GM12878 (cell line): Measurements from ENCODE around the gene AOAH. TPM values are rescaled to one million over a fixed set of nuclear protein-coding genes. Genes with fewer than 3 reads are reported as not detected.

Experiments used
- ATAC-seq: fragments of 200-7000 bp; cut with Tn5 transposase; 3 replicates; pipeline ENCODE4 v1.9.1; 2020; ENCODE audit warnings: mild to moderate bottlenecking, moderate library complexity
- BruUV-seq: library from RNA; stranded (reverse); fragments of 400-500 nt; replicated peaks from 2 replicates; lab custom pipeline; 2021; lab: Mats Ljungman, UMichigan
- CTCF ChIA-PET: fragments of 300-600 bp; sonication (Branson Sonifier 250); formaldehyde crosslinking; extraction: SDS; loops from one replicate; lab custom pipeline; 2021; ENCODE audit warnings: inconsistent platforms; lab: Yijun Ruan, JAX
- POLR2A ChIA-PET: fragments of 350-600 bp; formaldehyde crosslinking; extraction: SDS; loops from one replicate; lab custom pipeline; 2021; ENCODE audit warnings: inconsistent platforms; lab: Charles Lee
- RAD21 ChIA-PET: fragments of 300-600 bp; sonication (Branson Sonifier 250); formaldehyde crosslinking; loops from one replicate; lab custom pipeline; 2023; ENCODE audit warnings: antibody characterized with exemption; ENCODE audit not compliant: unreplicated experiment; lab: Charles Lee
- SMC1A ChIA-PET: fragments of 300-600 bp; sonication (Branson Sonifier 250); formaldehyde crosslinking; loops from one replicate; lab custom pipeline; 2023; ENCODE audit not compliant: unreplicated experiment, uncharacterized antibody; lab: Charles Lee
- DNase-seq: peaks from one replicate; pipeline ENCODE4 v3.0.0-alpha.2; 2011; ENCODE audit warnings: low read depth, low spot score
- FAIRE-seq: peaks from 3 replicates; lab custom pipeline; 2011; peaks lifted over from hg19 to GRCh38; lab: Jason Lieb, UNC
- H2AFZ ChIP-seq: 2 replicates; pipeline ENCODE4 v1.6.0; 2011; ENCODE audit warnings: low read depth, low read length, control low read depth; ENCODE audit not compliant: control insufficient read depth
- H3K27ac ChIP-seq: 2 replicates; pipeline ENCODE4 v1.5.1; 2011; ENCODE audit warnings: control low read depth; ENCODE audit not compliant: control insufficient read depth, insufficient read depth
- H3K27me3 ChIP-seq, 2 experiments: replicated peaks in 1 of 2; 2 replicates each; pipeline versions ENCODE4 v1.6.0 to v1.6.1; 2011; ENCODE audit warnings: low read length in 1 of 2; ENCODE audit not compliant: control insufficient read depth in 2 of 2, insufficient read depth in 2 of 2
- H3K36me3 ChIP-seq, 2 experiments: 2 replicates each; pipeline ENCODE4 v1.5.1; 2011; ENCODE audit warnings: low read length in 1 of 2; ENCODE audit not compliant: control insufficient read depth in 2 of 2, insufficient read depth in 2 of 2
- H3K4me1 ChIP-seq: 2 replicates; pipeline ENCODE4 v1.6.1; 2011; ENCODE audit warnings: mild to moderate bottlenecking, low read length, moderate library complexity, mixed read lengths; ENCODE audit not compliant: control insufficient read depth, insufficient read depth
- H3K4me2 ChIP-seq: 2 replicates; pipeline ENCODE4 v1.6.0; 2011; ENCODE audit warnings: control low read depth; ENCODE audit not compliant: control insufficient read depth, insufficient read depth
- H3K4me3 ChIP-seq: fragments of 200-600 bp; sonication (generic); 2 replicates; pipeline ENCODE4 v1.5.1; 2016
- H3K79me2 ChIP-seq: 2 replicates; pipeline ENCODE4 v1.6.0; 2011; ENCODE audit warnings: low read length; ENCODE audit not compliant: control insufficient read depth, insufficient read depth
- H3K9ac ChIP-seq: 2 replicates; pipeline ENCODE4 v1.8.0; 2011; ENCODE audit warnings: low read length, control low read depth, mixed read lengths; ENCODE audit not compliant: control insufficient read depth, insufficient read depth
- H3K9me3 ChIP-seq: replicated peaks from 3 replicates; pipeline ENCODE4 v1.5.1; 2011; ENCODE audit warnings: mild to moderate bottlenecking, low read length; ENCODE audit not compliant: control insufficient read depth, insufficient read depth
- H4K20me1 ChIP-seq: 2 replicates; pipeline ENCODE4 v1.6.0; 2011; ENCODE audit not compliant: control insufficient read depth, insufficient read depth
- NKRF ChIP-seq: fragments of 450-650 bp; conservative IDR thresholded peaks from 2 replicates; pipeline ENCODE4 v1.6.1; 2017; ENCODE audit warnings: mild to moderate bottlenecking, moderate library complexity
- ZBTB11 ChIP-seq: fragments of 450-650 bp; formaldehyde crosslinking; IDR thresholded peaks from 2 replicates; pipeline ENCODE4 v1.5.0; 2022; ENCODE audit warnings: mild to moderate bottlenecking, missing genetic modification characterization
- WGBS: methylation state at CpG from one replicate; pipeline ENCODE4 v1.1.6; 2016; ENCODE audit warnings: low lambda C conversion rate; ENCODE audit not compliant: insufficient replicate concordance, insufficient coverage; ENCODE audit errors: missing lambda C conversion rate; 5-methylcytosine and 5-hydroxymethylcytosine counted together
- in situ Hi-C: fragments of 300-500 bp; cut with MboI; formaldehyde crosslinking; loops from 9 replicates; pipeline ENCODE4 v1.14.3; 2018; ENCODE audit warnings: mixed read lengths
- intact Hi-C: fragments of 100-400 bp; cut with micrococcal nuclease; formaldehyde crosslinking; loops from one replicate; pipeline ENCODE4 v1.14.2; 2022; ENCODE audit not compliant: unreplicated experiment
- polyA plus RNA-seq, 11 experiments: library from polyadenylated mRNA; depleted of rRNA in 4 of 11; unstranded in 6 of 11; stranded (reverse) in 5 of 11; fragments of >200 nt; fragmentation: Nextera tagmentation in 4 of 11; fragmentation: Illumina TruSeq in 1 of 11; extraction: Ambion mirVana in 4 of 11; extraction: Trizol in 1 of 11; gene quantifications; 1 replicate in 1 of 11; 2 replicates in 10 of 11; pipeline versions ENCODE4 v1.2.1 to v1.2.3, GENCODE V29; 2011 to 2016; ENCODE audit warnings: inconsistent platforms in 2 of 11, missing spikeins in 2 of 11, low read depth in 1 of 11
- total RNA-seq, 4 experiments: library from RNA; depleted of rRNA in 3 of 4; stranded (reverse); fragments of >200 nt in 3 of 4; fragmentation: Illumina TruSeq in 1 of 4; extraction: Trizol in 1 of 4; gene quantifications; 2 replicates each; pipeline versions ENCODE4 v1.2.1 to v1.2.3, GENCODE V29; 2013 to 2021

AOAH gene
- total and polyA plus RNA-seq, 10 of the 15 experiments (the other 5 are each of a cell fraction or from before 2014, with no cell fraction given): 0.32 to 2.8 (median 1.4) TPM

GRCh38 chr7:36562121-36562520, 162.2 kb downstream of the AOAH start:
- no peak for ATAC-seq
- Histone ChIP-seq H3K9me3 (no peaks in the 10 kb centered on the region), H3K79me2 (no peaks in the 10 kb centered on the region), H3K4me3 (no peak overlapping the region), H3K36me3 (no peaks in the 10 kb centered on the region), H2AFZ (no peak overlapping the region), H3K4me2 (no peak overlapping the region), H3K27me3 (no peaks in the 10 kb centered on the region), H4K20me1 (no peaks in the 10 kb centered on the region), H3K27ac (no peak overlapping the region), H3K4me1 (no peaks in the 10 kb centered on the region), H3K9ac (no peak overlapping the region)
- no TSS peak for BruUV-seq
- 40% methylated on average over 2 of the region's 2 CpGs for WGBS
- no peak for DNase-seq
- ChIA-PET RAD21 (no interaction called here), CTCF (no interaction called here), POLR2A (no interaction called here), SMC1A (no interaction called here)
- in situ Hi-C loops: no loop called here
- no peak for FAIRE-seq
- TF ChIP-seq ZBTB11 (CRISPR knock-in tag) (no peak), NKRF (no peak)
- intact Hi-C loops: no loop called here
